ENCODE data around the gene TOE1. TPM values are rescaled to one million over a fixed set of nuclear protein-coding genes. Genes with fewer than 3 reads are reported as not detected.
"Not testable (repeated sequence)": the region's sequence is repeated elsewhere in the genome, so short reads cannot be mapped to it uniquely, and the experiment has no call there.

TOE1 gene
- polyA plus RNA-seq (2013), result 5.3 and 5.4 TPM in 2 replicates

DNA sequence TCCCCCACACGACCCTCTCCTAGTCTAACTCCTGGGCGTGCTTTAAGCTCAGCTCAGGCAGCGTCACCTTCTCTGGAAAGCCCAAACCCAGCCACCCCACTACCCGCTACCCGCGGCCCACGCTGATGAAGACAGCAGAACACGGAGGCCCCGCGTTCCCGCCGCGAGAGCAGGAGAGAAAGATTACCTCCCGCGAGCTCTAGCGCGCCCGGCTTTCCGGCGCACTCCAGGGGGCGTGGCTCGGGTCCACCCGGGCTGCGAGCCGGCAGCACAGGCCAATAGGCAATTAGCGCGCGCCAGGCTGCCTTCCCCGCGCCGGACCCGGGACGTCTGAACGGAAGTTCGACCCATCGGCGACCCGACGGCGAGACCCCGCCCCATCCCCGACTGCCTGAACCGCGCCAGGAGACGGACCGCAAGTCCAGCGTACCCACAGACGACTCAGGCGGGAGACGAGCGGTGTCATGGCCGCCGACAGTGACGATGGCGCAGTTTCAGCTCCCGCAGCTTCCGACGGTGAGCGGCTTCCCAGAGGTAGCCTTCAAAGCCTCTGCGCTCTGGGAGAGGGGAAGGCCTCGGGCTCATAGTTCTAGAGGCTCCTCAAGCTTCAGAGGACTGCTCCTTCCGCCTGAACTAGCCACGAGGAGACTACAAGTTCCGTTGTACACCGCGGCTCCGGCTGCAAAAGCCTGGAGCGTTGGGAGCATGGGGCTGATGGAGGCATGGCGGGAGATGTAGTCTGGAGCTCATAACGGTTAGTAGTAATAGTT lies at the start of gene TOE1, which contains the start of gene MUTYH:
TOE1 (plus strand) TSS at position 382 of the 770 bp plus-strand sequence; CDS start at position 465, 83 bp downstream.
MUTYH (minus strand) TSS at position 652 of the 770 bp plus-strand sequence. CDS start 5,935 bp downstream, outside the sequence.
- H4K12ac ChIP-seq (ENCODE audit: low read depth, low read length), result peak within 1 kb of the TSS; percentile 94
- no peak within 1 kb of the TSS for H2AK5ac ChIP-seq (ENCODE audit: low read length)
- H2BK5ac ChIP-seq (ENCODE audit: low read depth, low read length, poor library complexity), result peak within 1 kb of the TSS; percentile 71
- peak within 1 kb of the TSS; percentile 77 for H3K27ac ChIP-seq (ENCODE audit: low read depth, low read length)
- H4K8ac ChIP-seq (ENCODE audit: low read depth, low read length), result peak within 1 kb of the TSS; percentile 88
- H3K4me1 ChIP-seq (ENCODE audit: control insufficient read depth in 1 of 2, insufficient read depth in 2 of 2, low read length in 2 of 2), result peaks cover 10 to 15% of the 10 kb centered on the region in 2 experiments
- peak within 1 kb of the TSS; percentile 76 for H3K4me3 ChIP-seq (ENCODE audit: low read depth, low read length)
- peak within 1 kb of the TSS; percentile 92 for H3K9ac ChIP-seq (ENCODE audit: low read length)
- H3K23ac ChIP-seq (ENCODE audit: low read length), result no peak within 1 kb of the TSS
- peak within 1 kb of the TSS; percentile 59 for H2AFZ ChIP-seq (ENCODE audit: insufficient read depth, low read length, poor library complexity)
- peaks cover 6% of the 10 kb centered on the region for H3K79me2 ChIP-seq (ENCODE audit: control insufficient read depth, insufficient read depth, low read length, poor library complexity)
- peak within 1 kb of the TSS; percentile 77 for H3K4me2 ChIP-seq (ENCODE audit: low read length)
- H3K9me3 ChIP-seq (ENCODE audit: insufficient read depth, low read depth, low read length), result no peaks in the 10 kb centered on the region
- H3K18ac ChIP-seq (ENCODE audit: low read length), result peak within 1 kb of the TSS; percentile 74
- H3K27me3 ChIP-seq (ENCODE audit: insufficient read depth, low read length), result no peaks in the 10 kb centered on the region
- WGBS (ENCODE audit: extremely low coverage, insufficient coverage, insufficient read length), result no CpG with 5 or more reads among the region's 70 CpGs
- H2BK12ac ChIP-seq (ENCODE audit: low read length), result no peak within 1 kb of the TSS
- H2BK120ac ChIP-seq (ENCODE audit: insufficient read depth, low read length, poor library complexity), result peak within 1 kb of the TSS; percentile 71
- H3K14ac ChIP-seq (ENCODE audit: low read length), result peak within 1 kb of the TSS; percentile 90
- peak within 1 kb of the TSS; percentile 20 for H3K4ac ChIP-seq (ENCODE audit: low read depth, low read length)
- peak within 1 kb of the TSS; percentile 59 for H4K91ac ChIP-seq (ENCODE audit: low read depth, low read length)
- peak; percentile 87 to 91 for DNase-seq
- peaks cover 10% of the 10 kb centered on the region for H3K79me1 ChIP-seq (ENCODE audit: low read length)
- peaks cover 21 to 26% of the 10 kb centered on the region in 2 experiments for H3K36me3 ChIP-seq (ENCODE audit: control insufficient read depth in 1 of 2, insufficient read depth in 2 of 2, low read length in 2 of 2)

DNA sequence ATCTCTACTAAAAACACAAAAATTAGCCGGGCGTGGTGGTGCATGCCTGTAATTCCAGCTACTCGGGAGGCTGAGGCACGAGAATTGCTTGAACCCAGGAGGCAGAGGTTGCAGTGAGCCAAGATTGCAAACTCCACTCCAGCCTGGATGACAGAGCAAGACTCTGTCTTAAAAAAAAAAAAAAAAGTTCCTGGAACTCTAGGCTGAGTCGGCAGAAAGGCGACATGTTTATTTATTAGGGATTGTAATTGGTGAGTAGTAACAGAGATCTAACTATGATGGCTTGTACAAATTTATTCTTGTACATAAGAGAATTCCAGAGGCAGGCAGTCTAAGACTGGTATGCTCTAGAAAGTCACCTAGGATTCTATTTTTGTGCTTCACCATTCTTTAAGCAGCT lies 49.0 kb upstream of the TOE1 start:
- H3K4me1 ChIP-seq (ENCODE audit: control insufficient read depth in 1 of 2, insufficient read depth in 2 of 2, low read length in 2 of 2); H2BK5ac ChIP-seq (ENCODE audit: low read depth, low read length, poor library complexity); H3K4ac ChIP-seq (ENCODE audit: low read depth, low read length); H3K23ac ChIP-seq (ENCODE audit: low read length); H3K79me1 ChIP-seq (ENCODE audit: low read length); H3K79me2 ChIP-seq (ENCODE audit: control insufficient read depth, insufficient read depth, low read length, poor library complexity); DNase-seq; H3K14ac ChIP-seq (ENCODE audit: low read length); H3K36me3 ChIP-seq (ENCODE audit: control insufficient read depth in 1 of 2, insufficient read depth in 2 of 2, low read length in 2 of 2); H4K8ac ChIP-seq (ENCODE audit: low read depth, low read length); H3K4me2 ChIP-seq (ENCODE audit: low read length); H3K27ac ChIP-seq (ENCODE audit: low read depth, low read length); H3K9ac ChIP-seq (ENCODE audit: low read length); H2AK5ac ChIP-seq (ENCODE audit: low read length); H3K4me3 ChIP-seq (ENCODE audit: low read depth, low read length); H3K18ac ChIP-seq (ENCODE audit: low read length); H3K27me3 ChIP-seq (ENCODE audit: insufficient read depth, low read length); H3K9me3 ChIP-seq (ENCODE audit: insufficient read depth, low read depth, low read length); H2BK12ac ChIP-seq (ENCODE audit: low read length); H2BK120ac ChIP-seq (ENCODE audit: insufficient read depth, low read length, poor library complexity); H4K12ac ChIP-seq (ENCODE audit: low read depth, low read length); H2AFZ ChIP-seq (ENCODE audit: insufficient read depth, low read length, poor library complexity); H4K91ac ChIP-seq (ENCODE audit: low read depth, low read length): not testable (repeated sequence)
- WGBS (ENCODE audit: extremely low coverage, insufficient coverage, insufficient read length), result no CpG with 5 or more reads among the region's 6 CpGs

DNA sequence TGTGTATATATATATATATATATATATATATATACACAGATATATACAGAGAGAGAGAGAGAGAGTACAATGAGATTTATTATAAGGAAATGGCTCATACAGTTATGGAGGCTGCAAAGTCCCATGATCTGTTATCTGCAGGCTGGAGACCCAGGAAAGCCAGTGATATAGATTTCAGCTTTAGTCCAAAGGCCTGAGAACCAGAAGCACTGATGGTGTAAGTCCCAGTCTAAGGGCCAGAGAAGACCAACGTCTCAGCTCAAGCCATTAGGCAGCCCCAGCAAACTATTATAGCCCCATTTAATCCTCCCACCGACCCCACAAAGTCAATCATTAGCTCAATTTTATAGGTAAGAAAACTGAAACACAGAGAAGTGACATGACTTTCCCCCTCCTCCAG lies 48.3 kb upstream of the TOE1 start:
- WGBS (ENCODE audit: extremely low coverage, insufficient coverage, insufficient read length), result no CpG with 5 or more reads among the region's 2 CpGs
- no peaks in the 10 kb centered on the region for H3K79me1 ChIP-seq (ENCODE audit: low read length)
- DNase-seq, result no peak
- no peaks in the 10 kb centered on the region for H3K36me3 ChIP-seq (ENCODE audit: control insufficient read depth in 1 of 2, insufficient read depth in 2 of 2, low read length in 2 of 2)
- no peak overlapping the region for H2BK5ac ChIP-seq (ENCODE audit: low read depth, low read length, poor library complexity)
- H3K4me3 ChIP-seq (ENCODE audit: low read depth, low read length), result no peak overlapping the region
- no peak overlapping the region for H3K27ac ChIP-seq (ENCODE audit: low read depth, low read length)
- H3K14ac ChIP-seq (ENCODE audit: low read length), result no peak overlapping the region
- H3K23ac ChIP-seq (ENCODE audit: low read length), result no peak overlapping the region
- H3K4me1 ChIP-seq (ENCODE audit: control insufficient read depth in 1 of 2, insufficient read depth in 2 of 2, low read length in 2 of 2), result no peaks in the 10 kb centered on the region
- H4K12ac ChIP-seq (ENCODE audit: low read depth, low read length), result no peak overlapping the region
- H3K9me3 ChIP-seq (ENCODE audit: insufficient read depth, low read depth, low read length), result no peaks in the 10 kb centered on the region
- H3K27me3 ChIP-seq (ENCODE audit: insufficient read depth, low read length), result no peaks in the 10 kb centered on the region
- H3K18ac ChIP-seq (ENCODE audit: low read length), result no peak overlapping the region
- H3K79me2 ChIP-seq (ENCODE audit: control insufficient read depth, insufficient read depth, low read length, poor library complexity), result no peaks in the 10 kb centered on the region
- H2AFZ ChIP-seq (ENCODE audit: insufficient read depth, low read length, poor library complexity), result no peak overlapping the region
- H2AK5ac ChIP-seq (ENCODE audit: low read length), result no peak overlapping the region
- no peak overlapping the region for H4K91ac ChIP-seq (ENCODE audit: low read depth, low read length)
- no peak overlapping the region for H3K4me2 ChIP-seq (ENCODE audit: low read length)
- no peak overlapping the region for H3K9ac ChIP-seq (ENCODE audit: low read length)
- no peak overlapping the region for H2BK12ac ChIP-seq (ENCODE audit: low read length)
- H4K8ac ChIP-seq (ENCODE audit: low read depth, low read length), result no peak overlapping the region
- H3K4ac ChIP-seq (ENCODE audit: low read depth, low read length), result no peak overlapping the region
- H2BK120ac ChIP-seq (ENCODE audit: insufficient read depth, low read length, poor library complexity), result no peak overlapping the region

DNA sequence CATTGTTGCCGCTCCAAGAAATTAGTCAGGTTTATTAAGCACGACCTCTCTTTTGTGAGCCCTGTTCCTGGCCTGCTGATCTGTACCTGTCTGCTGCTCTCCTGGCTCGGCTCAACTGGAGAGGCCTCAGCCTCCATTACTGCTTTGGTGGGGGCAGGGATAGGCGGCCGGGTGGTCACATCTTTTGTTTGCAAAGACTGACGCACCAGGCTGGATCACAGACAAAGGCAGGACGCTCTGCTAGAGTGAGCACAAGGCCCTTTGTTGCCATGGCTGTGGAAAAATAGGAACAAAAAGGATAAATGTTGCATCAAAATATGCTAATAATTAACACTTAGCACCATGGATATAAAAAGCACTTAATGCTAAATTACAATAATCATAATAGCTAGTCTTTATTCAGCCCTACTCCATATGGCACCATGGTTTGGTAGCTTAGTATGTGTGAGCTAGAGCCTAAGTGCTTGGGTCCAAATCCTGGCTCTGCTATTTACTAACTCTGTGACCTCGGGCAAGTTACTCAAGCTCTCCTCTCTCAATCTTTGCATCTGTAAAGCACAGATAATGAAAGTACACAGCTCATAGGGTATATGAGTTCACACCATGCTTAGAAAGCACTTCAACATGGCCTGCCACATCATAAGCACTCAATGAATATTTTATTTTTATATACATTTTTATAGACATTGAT lies 42.2 kb upstream of the TOE1 start:
- Histone ChIP-seq H4K91ac (ENCODE audit: low read depth, low read length) (no peak overlapping the region), H3K9me3 (ENCODE audit: insufficient read depth, low read depth, low read length) (no peaks in the 10 kb centered on the region), H3K23ac (ENCODE audit: low read length) (no peak overlapping the region), H3K79me1 (ENCODE audit: low read length) (no peaks in the 10 kb centered on the region), H2BK12ac (ENCODE audit: low read length) (no peak overlapping the region), H3K79me2 (ENCODE audit: control insufficient read depth, insufficient read depth, low read length, poor library complexity) (no peaks in the 10 kb centered on the region), H3K4ac (ENCODE audit: low read depth, low read length) (no peak overlapping the region), H3K27me3 (ENCODE audit: insufficient read depth, low read length) (no peaks in the 10 kb centered on the region), H3K4me1 (ENCODE audit: control insufficient read depth in 1 of 2, insufficient read depth in 2 of 2, low read length in 2 of 2) (no peaks in the 10 kb centered on the region), H2BK120ac (ENCODE audit: insufficient read depth, low read length, poor library complexity) (no peak overlapping the region), H3K14ac (ENCODE audit: low read length) (no peak overlapping the region), H4K12ac (ENCODE audit: low read depth, low read length) (no peak overlapping the region), H3K27ac (ENCODE audit: low read depth, low read length) (no peak overlapping the region), H3K4me2 (ENCODE audit: low read length) (no peak overlapping the region), H3K36me3 (ENCODE audit: control insufficient read depth in 1 of 2, insufficient read depth in 2 of 2, low read length in 2 of 2) (no peaks in the 10 kb centered on the region), H2AK5ac (ENCODE audit: low read length) (no peak overlapping the region), H2AFZ (ENCODE audit: insufficient read depth, low read length, poor library complexity) (no peak overlapping the region), H4K8ac (ENCODE audit: low read depth, low read length) (no peak overlapping the region), H2BK5ac (ENCODE audit: low read depth, low read length, poor library complexity) (no peak overlapping the region), H3K4me3 (ENCODE audit: low read depth, low read length) (no peak overlapping the region), H3K18ac (ENCODE audit: low read length) (no peak overlapping the region), H3K9ac (ENCODE audit: low read length) (no peak overlapping the region)
- no CpG with 5 or more reads among the region's 8 CpGs for whole genome bisulfite sequencing (ENCODE audit: extremely low coverage, insufficient coverage, insufficient read length)
- DNase-seq, result no peak
